Fibroblast of skin of back (primary cell): Measurements from ENCODE around the gene C1QC. TPM values are rescaled to one million over a fixed set of nuclear protein-coding genes. Genes with fewer than 3 reads are reported as not detected.

Source experiments
- DNase-seq: peaks from one replicate; pipeline ENCODE4 v3.0.0-alpha.2; 2013
- polyA plus RNA-seq, 2 experiments: library from polyadenylated mRNA; unstranded; fragments of 120-200 nt; gene quantifications; one replicate each; pipeline ENCODE4 v1.2.1, GENCODE V29; 2013; ENCODE audit not compliant: insufficient read length in 2 of 2

C1QC gene
- polyA plus RNA-seq (2013, experiment 1 of 2; ENCODE audit: insufficient read length): not detected
- polyA plus RNA-seq (2013, experiment 2 of 2; ENCODE audit: insufficient read length): 0.18 TPM

DNA sequence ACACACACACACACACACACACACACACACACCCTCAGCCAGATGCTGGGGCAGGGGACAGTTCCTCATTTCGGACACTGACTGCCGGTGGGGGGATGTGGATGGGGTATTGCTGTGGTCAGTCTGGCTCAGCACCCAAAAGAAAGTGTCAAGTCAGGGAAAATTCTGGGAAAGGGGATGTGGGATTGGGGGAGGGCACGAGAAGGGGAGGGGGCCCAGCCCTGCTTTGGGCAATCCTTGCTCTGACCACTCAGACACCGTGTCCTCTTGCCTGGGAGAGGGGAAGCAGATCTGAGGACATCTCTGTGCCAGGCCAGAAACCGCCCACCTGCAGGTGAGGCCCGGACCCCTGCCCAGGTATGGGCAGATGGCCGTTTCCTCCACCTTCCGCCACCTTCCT lies at the start of gene C1QC:
C1QC (plus strand) TSS at position 253 of the 400 bp plus-strand sequence. CDS start 391 bp downstream, outside the sequence.
- no peak for DNase-seq

DNA sequence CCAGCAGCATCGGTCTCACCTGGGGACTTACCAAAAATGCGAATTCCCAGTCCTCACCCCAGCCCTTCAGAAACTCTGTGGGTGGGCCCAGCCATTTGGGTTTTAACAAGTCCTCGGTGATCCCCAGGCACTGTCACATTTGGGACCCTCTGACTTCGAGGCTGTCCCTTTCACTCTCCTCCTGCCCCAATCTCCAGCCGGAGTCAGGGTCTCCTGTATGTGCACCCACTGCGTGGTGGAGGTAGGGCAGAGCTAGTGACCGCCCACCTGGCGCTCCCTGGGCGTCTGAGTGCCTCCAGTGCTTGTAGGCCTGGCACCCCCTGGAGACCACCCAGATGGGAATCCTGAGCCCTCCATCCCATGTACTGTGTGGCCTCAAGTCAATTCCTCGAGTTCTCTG lies 49.0 kb upstream of the C1QC start:
- DNase-seq: no peak

DNA sequence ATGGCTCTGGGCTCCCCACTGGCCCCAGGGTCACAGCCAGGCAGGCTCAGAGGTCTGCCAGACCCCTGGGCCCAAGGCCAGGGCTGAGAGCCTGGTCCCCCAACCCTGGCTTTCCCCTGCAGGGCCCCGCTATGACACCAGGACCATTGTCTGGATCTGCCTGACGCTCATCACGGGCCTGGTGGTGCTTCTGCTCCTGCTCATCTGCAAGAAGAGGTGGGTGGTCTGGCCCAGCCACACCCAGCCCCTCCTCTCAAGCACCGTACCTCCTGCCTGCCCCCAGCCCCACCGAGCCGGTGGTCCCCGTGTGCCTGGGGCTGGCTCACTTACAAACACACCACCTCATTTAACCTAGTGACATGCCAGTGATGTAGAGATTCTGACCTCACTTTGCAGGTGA lies 48.3 kb upstream of the C1QC start:
- no peak for DNase-seq

DNA sequence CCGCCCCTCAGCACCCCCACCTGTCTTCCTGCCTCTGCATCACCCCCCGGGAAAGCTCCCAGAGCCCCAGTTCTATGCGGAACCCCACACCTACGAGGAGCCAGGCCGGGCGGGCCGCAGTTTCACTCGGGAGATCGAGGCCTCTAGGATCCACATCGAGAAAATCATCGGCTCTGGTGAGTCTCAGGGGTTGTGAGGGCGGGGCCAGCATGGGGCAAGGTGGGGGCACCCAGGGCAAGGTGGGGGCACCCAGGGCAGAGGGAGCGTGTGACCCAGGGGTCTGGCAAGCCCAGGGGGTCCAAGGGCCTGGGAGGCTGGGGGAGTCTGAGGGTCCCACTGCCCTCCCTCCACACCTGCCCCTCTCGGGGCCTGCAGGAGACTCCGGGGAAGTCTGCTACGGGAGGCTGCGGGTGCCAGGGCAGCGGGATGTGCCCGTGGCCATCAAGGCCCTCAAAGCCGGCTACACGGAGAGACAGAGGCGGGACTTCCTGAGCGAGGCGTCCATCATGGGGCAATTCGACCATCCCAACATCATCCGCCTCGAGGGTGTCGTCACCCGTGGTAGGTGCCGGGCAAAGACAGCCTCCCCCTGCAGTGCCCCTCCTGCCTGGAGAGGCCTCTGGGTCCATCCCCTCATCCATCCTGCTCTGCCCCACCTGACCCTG lies 46.0 kb upstream of the C1QC start:
- no peak for DNase-seq

DNA sequence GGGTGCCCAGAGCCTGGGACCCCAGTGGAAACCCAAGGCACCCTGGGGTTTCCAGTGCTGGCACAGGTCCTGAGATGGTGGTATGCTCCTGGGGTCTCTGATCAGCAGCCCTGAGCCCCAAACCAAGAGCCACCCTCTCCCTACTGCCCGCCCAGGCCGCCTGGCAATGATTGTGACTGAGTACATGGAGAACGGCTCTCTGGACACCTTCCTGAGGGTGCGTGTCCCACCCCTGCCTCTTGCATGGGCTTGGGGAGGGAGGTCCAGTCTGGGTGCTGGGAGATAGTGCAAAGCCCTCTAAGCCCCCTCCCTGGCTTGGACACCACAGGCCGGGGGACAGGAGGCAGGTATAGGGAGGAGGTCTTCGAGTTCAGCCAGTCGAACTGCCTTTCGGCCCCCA lies 45.4 kb upstream of the C1QC start:
- no peak for DNase-seq

DNA sequence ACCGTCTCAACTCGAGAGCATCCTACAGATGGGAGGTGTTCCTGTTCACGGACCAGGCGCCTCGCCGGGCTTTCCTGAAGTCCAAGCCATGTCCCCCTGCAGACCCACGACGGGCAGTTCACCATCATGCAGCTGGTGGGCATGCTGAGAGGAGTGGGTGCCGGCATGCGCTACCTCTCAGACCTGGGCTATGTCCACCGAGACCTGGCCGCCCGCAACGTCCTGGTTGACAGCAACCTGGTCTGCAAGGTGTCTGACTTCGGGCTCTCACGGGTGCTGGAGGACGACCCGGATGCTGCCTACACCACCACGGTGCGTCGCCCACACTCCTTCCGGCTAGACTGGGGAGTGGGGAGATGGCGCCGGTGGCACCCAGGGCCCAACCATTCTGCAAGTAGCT lies 44.7 kb upstream of the C1QC start:
- DNase-seq: no peak

DNA sequence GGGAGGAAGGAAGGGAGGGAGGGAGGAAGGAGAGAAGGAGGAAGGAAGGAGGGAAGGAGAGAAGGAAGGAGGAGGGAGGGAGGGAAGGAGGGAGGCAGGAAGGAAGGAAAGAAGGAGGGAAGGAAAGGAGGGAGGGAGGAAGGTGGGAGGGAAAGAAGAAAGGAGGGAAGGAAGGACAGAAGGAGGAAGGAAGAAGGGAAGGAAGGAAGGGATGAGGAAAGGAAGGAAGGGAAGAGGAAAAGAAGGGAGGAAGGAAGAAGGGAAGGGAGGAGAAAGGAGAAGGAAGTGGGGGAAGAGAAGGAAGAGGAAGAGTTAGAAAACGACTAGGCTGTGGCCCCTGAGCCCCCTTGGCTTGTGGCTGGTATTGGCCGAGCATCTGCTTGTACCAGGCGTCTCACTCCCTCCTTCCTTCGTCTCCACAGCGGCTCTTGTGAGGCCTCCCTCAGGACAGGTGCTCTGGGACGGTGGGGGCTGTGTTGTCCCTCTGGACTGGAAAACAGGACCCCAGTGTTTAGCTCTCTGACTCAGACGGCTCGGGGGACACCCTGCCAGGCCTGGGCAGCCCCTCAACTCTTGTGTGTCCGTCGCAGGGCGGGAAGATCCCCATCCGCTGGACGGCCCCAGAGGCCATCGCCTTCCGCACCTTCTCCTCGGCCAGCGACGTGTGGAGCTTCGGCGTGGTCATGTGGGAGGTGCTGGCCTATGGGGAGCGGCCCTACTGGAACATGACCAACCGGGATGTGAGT lies 43.2 kb upstream of the C1QC start:
- no peak for DNase-seq

DNA sequence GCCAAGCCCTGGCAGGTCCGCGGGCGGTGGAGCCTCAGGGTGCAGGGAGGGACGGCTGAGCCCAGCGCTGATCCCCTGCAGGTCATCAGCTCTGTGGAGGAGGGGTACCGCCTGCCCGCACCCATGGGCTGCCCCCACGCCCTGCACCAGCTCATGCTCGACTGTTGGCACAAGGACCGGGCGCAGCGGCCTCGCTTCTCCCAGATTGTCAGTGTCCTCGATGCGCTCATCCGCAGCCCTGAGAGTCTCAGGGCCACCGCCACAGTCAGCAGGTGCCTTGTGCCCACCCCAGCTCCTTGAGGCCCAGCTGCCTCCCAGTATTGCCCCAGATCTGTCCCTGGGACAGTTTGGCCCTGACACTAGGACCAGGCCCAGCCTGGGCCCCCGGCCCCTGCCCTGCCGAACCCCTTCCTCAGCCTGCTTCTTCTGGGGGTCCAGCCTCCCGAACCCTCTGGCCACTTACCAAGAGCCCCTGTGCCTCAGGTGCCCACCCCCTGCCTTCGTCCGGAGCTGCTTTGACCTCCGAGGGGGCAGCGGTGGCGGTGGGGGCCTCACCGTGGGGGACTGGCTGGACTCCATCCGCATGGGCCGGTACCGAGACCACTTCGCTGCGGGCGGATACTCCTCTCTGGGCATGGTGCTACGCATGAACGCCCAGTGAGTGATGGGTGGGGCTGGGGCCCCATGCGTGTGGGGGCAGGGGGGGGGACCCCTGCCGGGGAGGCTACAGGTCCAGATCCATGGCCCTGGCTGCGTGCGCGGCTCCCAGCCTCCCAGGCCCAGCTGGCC lies 42.4 kb upstream of the C1QC start:
- no peak for DNase-seq

DNA sequence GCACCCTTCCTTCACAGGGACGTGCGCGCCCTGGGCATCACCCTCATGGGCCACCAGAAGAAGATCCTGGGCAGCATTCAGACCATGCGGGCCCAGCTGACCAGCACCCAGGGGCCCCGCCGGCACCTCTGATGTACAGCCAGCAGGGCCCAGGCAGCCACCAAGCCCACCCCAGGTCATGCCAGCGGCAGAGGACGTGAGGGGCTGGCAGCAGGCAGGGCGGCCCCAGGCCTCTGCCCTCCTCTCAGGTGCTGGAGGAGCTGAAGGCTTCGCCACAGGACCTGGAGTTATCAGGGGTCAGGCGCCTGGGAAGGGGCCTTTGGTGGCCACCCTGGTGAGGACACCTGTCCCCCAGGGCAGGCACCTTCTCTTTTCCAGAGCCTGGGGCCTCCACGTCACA lies 41.8 kb upstream of the C1QC start:
- no peak for DNase-seq

DNA sequence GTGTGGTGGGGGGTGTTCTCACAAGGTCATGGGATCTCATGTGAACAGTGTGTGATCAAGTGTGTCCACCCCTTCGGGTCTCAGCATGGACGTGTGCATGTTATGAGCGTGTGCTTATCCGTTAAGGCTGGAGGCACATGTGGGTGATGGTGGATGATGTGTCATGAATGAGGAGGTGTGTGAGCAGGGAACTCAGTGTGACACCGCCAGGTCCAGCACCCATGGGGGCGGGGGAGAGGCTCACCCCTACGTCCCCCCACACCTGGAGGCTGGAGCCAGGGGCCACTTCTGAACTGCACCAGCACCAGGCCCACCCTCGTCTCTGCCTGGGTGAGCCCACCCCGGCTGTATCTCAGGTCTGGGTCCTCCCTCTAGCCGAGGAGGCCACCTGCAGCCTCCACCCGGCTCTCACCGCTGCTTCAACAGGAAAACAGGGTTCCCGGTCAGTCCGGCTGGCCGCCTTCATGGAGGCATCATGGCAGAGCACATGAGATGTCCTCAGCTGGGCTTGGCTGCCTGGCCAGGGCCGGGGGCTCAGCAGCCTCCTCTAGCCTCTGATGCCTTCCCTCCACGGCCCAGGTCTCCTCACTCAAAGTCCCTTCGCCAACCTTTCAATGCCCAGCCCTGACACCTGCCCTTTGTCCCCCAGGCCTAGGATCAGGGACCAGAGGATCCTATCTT lies 41.2 kb upstream of the C1QC start:
- no peak for DNase-seq

DNA sequence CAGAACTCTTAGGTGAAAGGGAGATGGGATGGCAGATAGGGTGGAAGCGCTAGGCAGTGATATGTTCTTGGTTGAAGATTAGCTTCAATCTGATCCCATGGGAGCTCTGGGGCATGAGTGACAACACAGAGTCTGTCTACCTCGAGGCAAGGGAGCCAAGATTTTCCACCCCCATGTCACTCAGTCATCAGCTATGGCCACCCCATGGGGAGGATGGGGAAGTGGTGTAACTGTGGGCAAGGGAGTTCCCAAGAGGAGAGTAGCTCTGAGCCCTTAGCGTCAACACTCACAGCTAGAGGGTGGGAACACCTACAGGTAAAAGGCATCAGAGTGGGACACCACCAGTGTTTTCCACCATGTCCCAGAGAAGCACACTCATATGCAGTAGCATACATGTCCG lies 37.3 kb upstream of the C1QC start:
- no peak for DNase-seq

DNA sequence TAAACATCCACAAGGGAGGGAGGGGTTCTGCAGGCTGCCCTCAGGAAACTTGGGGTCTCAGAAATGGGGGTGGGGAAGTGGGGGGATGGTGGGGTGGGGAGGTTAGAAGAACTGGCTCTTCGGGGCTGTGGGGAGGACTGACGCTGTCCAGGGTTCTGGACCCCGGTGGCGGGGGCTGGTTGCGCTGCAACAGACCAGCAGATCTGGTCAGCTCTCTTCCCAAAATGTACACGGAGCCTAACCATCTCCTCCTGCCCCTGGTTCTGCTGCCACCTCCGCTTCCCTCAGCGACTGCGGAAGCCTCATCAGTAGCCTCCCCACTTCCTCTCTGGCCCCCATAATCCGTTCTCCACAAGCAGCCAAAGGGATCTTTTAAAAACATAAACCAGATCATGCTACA lies 36.3 kb upstream of the C1QC start:
- no peak for DNase-seq

DNA sequence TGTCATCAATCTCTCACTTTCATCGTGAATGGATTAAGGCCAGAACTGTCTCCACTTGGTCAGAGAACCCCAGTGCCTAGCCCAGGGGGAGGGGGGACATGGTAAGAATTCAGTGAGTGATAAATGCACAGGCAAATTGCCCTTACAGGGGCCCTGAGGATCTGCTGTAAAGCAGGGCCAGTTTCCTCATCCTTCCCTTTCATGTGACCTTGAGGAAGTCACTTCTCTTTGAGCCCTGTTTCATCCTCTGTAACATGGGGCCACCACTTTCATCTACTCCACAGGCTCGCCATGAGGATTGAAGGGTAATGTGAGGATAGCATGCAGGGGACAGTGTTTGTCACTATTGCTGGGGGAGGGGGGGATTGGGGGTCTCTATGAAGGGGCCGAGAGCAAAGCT lies 35.1 kb upstream of the C1QC start:
- DNase-seq: no peak

DNA sequence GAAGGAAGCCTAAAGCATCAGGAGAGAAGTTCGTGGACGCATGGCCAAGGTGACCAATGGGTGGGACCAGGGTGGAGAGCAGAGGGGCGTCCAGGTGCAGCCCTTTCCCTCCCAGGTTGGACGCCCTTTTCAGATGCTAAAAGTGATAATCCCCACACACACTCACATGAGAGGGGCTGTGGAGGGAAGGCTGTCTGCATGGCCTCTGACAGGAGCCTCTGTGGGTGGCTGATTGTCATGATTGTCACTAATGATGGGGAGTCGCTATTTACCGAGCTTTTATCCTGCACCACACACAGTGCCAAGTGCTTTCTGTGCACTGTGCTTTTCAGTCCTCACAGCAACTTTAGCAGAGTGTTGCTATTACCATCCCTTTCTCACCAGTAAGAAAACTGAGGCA lies 34.1 kb upstream of the C1QC start:
- DNase-seq: no peak

DNA sequence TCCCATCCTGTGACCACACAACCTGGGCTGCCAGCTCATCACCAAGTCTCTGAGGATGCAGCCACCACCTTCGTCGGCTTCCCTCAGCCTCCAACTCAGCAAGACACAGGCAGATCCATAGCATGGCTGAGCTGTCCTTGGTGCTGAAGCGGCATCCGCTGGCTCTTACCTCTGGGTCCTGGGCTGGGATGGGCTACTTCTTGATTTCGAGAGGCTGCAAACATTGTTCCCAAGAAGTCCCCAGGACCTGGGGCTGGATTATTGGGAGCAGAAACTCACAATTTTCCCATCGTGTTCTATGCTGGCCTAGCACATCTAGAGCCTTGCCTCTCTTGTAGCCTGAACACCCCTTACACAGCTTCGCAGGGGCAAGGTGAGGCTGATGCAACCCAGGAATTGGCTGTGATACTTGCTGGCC lies 31.9 kb upstream of the C1QC start:
- DNase-seq: peak; percentile 61

DNA sequence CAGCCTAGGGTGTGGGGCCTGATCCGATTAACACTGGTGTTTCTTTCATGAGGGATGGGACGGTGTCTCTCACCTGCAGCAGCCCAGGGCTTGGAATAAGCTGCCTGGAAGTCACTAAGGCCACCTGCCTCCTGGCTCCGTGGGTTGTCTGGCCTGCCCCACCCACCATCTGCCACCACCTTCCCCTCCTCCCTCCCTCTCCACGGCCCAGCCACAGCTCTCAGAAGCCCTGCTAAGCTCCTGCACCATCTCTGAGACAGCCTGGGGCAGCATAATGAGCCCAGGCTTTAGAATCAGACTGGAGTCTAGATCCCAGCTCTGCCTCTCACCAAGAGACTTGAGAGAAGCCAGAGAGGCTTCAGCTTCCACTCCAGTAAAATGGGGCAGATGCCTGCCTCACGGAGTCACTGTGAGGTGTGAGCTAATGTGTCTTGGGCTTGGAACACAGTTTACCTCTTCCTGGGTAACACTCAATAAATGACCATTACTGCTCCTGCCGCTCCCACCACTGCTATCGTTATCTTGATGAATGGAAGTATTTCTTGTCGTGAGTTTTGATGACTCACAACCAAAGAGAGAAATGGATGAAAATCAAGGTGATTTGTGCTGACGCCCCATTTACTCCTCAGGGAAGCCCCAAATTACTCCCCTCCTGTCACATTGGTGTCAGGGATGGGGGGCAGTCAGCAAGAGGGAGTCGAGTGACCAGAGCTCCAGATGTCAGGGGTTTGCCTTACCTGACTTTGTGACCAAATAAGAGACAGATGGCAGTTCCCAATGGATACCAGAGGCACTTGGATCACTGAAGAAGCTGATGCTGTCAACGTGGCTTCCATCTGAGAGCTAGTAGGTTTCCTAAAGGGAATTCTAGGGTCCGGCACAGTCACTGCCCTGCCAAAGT lies 30.5 kb upstream of the C1QC start:
- DNase-seq: no peak

DNA sequence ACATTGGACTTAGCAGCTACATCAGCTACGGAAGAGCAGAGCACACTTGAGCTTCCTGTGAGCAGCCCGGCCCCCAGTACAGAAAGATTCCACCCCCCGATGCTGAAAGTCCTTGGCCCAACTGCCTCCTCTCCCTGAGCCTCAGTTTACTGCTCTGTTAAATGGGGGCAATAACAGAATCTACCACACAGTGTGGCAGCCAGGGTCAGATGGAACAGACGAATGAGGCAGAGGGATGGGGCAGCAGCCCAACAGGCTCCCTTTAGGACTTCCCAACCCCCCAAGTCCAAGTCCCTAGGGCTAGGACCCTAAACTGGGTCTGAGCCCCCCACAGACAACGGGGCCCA lies 29.9 kb upstream of the C1QC start:
- DNase-seq: no peak

DNA sequence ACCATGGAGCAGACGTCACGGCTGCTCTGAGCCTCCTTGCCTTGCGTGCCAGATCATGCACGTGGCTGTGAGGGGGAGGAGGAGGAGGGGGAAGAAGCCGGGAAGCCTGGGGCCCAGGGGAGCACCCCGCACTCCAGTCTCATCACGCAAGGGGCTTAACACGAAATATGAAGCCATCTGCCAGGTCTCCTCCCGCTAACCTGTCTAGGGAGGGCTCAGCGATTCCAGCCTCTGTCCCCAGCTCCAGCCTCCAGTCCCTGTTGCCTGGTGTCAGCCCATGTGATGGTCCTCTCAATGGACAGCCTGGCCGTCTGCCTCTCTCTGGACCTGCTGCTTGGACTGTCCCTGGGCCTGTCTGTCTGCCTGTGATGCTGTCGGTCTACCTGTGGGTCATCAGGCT lies 29.5 kb upstream of the C1QC start:
- no peak for DNase-seq

DNA sequence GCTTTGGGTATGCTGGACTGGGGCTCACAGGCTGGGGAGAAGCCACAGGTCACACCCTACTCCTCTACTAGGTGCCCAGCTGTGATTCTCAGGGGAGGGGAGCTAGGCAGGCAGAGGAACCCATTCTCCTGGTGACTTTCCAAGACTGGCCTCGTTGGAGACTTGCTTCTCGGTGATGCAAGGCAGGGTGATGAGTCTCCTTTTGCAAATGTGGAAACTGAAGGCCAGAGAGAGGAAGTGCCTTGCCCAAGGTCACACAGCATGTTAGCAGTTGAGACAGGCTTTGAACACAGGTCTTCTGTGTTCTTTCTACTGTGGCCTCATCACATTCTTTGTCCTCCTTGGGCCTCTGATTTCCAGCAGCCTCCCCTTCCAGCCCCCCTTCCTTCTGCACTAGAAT lies 27.5 kb upstream of the C1QC start:
- no peak for DNase-seq

DNA sequence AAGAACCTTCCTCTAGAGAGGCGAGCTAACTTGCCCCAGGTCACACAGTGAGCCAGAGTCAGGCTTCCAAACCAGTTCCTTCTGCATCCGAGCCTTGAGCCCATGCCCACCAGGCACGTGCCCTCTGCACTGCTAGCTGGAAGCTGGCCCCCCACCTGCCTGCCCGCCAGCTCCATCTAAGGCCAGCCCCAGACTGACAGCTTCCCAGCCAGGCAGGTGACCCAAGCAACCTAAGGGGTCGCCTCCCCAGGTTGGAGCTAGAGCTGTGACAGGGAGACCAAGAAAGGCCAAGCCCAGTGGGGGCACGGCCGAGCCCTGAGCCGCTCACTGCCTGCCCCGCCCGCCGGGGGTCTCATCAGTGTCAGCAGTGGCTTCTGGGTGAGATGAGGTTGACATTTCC lies 26.9 kb upstream of the C1QC start:
- DNase-seq: no peak

DNA sequence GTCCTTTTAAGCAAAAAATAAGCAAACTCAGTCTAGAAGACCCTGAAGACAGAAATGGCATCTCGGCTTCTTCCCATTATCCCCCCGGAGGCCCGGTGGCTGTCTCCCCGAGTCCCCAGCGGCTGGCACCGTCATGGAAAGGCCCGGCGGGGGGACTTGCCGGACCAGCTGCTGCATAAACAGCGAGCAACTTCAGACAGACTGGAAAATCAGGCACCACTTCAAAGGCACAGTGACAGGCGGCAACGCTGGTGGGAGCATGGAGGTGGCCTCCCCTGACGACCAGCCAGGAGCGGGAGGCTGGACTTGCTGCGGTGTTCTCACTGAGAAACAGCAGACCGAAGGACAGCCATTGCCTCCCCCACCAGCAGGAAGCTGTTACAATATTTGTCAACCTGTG lies 25.4 kb upstream of the C1QC start:
- DNase-seq: no peak

DNA sequence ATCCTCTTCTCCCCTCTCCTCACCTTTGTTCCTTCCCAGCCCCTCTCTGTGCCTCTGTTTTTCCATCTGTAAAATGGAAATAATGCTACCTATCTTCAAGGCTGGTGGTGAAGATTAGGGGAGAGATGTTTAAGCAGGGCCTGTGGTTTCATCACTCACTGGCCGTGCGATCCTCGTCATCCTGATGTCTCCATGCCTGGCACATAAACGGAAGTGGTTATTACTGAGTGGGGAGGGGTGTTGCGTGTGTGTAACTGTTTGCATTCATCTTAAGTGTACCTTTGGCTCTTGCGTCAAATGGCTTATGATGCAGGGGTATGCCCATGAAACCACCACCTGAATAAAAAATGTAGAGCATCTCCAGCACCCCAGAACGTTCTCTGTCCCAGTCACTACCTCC lies 24.2 kb upstream of the C1QC start:
- DNase-seq: no peak
